ENCODE results near the gene DTNA. TPM values are rescaled to one million over a fixed set of nuclear protein-coding genes. Genes with fewer than 3 reads are reported as not detected.

The DTNA gene
- total RNA-seq, 1 experiment from 2014 or later = not detected

DNA sequence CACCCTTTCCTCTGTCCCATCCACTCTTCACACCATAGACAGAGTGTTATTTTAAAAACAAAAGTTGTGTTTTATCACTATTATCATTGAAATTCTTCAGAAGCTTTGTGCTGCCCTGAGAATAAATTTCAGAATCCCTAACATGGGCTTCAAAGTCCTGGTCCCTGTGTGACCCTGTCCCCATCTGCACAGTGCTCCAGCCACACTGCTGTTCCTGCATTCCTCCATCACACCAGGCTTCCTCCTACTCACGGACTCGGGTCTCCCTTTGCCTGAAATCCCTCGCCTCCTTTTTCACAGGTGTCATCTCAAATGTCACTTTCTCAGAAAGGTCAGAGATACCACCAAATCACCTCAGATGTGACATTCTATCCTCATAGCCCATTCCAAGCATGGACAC lies 8.2 kb upstream of the DTNA start:
- CTCF ChIA-PET = interaction anchor here (2.3 kb wide), 1 partner anchor 41 kb away, joined by 12 read pairs; no protein-coding TSS in a partner anchor
- H3K27ac Mint-ChIP-seq (ENCODE audit: low read depth, unreplicated experiment) = no peak overlapping the region
- intact Hi-C loops (cut with micrococcal nuclease) = no loop called here
- no peaks in the 10 kb centered on the region for H3K36me3 Mint-ChIP-seq (ENCODE audit: insufficient read depth, unreplicated experiment)
- POLR2A ChIA-PET = no interaction called here
- no peak overlapping the region for H3K4me3 Mint-ChIP-seq (ENCODE audit: unreplicated experiment)
- H3K9me3 Mint-ChIP-seq (ENCODE audit: unreplicated experiment) = no peaks in the 10 kb centered on the region
- TF ChIP-seq, protein P1, sequence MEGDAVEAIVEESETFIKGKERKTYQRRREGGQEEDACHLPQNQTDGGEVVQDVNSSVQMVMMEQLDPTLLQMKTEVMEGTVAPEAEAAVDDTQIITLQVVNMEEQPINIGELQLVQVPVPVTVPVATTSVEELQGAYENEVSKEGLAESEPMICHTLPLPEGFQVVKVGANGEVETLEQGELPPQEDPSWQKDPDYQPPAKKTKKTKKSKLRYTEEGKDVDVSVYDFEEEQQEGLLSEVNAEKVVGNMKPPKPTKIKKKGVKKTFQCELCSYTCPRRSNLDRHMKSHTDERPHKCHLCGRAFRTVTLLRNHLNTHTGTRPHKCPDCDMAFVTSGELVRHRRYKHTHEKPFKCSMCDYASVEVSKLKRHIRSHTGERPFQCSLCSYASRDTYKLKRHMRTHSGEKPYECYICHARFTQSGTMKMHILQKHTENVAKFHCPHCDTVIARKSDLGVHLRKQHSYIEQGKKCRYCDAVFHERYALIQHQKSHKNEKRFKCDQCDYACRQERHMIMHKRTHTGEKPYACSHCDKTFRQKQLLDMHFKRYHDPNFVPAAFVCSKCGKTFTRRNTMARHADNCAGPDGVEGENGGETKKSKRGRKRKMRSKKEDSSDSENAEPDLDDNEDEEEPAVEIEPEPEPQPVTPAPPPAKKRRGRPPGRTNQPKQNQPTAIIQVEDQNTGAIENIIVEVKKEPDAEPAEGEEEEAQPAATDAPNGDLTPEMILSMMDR (IDR thresholded peaks at IDR 0.05; ENCODE audit: unreplicated experiment) = no peak
- H3K4me1 Mint-ChIP-seq (ENCODE audit: insufficient read depth, unreplicated experiment) = peaks cover 10% of the 10 kb centered on the region
- DNase-seq (ENCODE audit: unreplicated experiment) = no peak
- no peaks in the 10 kb centered on the region for H3K27me3 Mint-ChIP-seq (ENCODE audit: insufficient read depth, unreplicated experiment)
- no TSS peak for BruUV-seq (replicated peaks)

DNA sequence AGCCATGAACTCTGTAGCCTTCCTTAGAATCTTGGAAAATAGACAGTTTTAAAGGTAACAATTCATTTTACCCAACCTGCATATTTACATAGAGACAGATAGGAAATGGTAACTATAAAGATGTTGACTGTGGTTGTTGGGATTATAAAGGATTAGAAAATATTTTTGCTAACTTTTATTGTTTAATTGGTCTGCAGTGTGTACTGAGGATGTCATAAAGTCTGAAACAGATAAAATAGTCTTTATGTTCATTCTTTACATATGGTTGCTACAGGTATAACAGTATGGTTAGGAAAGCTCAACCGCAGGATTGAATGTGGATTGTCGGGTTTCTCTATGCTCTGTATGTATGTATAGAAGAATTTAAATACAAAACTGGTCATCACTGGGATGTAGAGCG lies 7.3 kb upstream of the DTNA start:
- no TSS peak for BruUV-seq (replicated peaks)
- no peak overlapping the region for H3K27ac Mint-ChIP-seq (ENCODE audit: low read depth, unreplicated experiment)
- intact Hi-C loops (cut with micrococcal nuclease) = no loop called here

DNA sequence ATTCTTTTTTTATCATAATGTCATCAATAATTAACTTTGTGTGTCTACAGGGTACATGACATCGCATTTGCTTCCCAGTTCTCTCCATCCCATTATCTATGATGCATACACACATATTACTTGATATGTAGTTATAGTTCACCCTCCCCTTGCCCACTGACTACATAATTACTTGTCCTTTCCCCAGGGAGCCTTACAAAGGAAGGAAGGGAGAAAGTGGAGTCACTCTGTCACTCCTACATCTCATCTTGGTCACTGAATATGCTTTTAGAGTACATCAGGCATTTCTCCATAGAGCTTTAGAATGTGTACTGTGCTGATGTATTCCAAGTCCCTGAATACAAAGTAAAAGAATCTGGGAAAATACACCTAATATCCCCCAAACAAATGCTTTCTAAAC lies 6.0 kb upstream of the DTNA start:
- ChIA-PET POLR2A (no interaction called here), CTCF (interaction anchor here (1.8 kb wide), 1 partner anchor 42 kb away, joined by 7 read pairs; no protein-coding TSS in a partner anchor)
- Mint-ChIP-seq H3K36me3 (ENCODE audit: insufficient read depth, unreplicated experiment) (peaks cover 3% of the 10 kb centered on the region), H3K27ac (ENCODE audit: low read depth, unreplicated experiment) (no peak overlapping the region), H3K27me3 (ENCODE audit: insufficient read depth, unreplicated experiment) (no peaks in the 10 kb centered on the region), H3K4me1 (ENCODE audit: insufficient read depth, unreplicated experiment) (peaks cover 5% of the 10 kb centered on the region), H3K9me3 (ENCODE audit: unreplicated experiment) (no peaks in the 10 kb centered on the region), H3K4me3 (ENCODE audit: unreplicated experiment) (no peak overlapping the region)
- intact Hi-C loops (cut with micrococcal nuclease) = no loop called here
- TF ChIP-seq, protein P1 (IDR thresholded peaks at IDR 0.05; ENCODE audit: unreplicated experiment) = no peak
- no peak for DNase-seq (ENCODE audit: unreplicated experiment)
- BruUV-seq (replicated peaks) = no TSS peak

More for the DNA sequence above, 7.3 kb upstream of the DTNA start:
- DNase-seq (ENCODE audit: unreplicated experiment) = no peak
- POLR2A ChIA-PET = interaction anchor here (0.6 kb wide), 1 partner anchor 29 kb away, joined by 4 read pairs; no protein-coding TSS in a partner anchor
- CTCF ChIA-PET = no interaction called here
- Mint-ChIP-seq H3K4me3 (ENCODE audit: unreplicated experiment) (no peak overlapping the region), H3K4me1 (ENCODE audit: insufficient read depth, unreplicated experiment) (peaks cover 3% of the 10 kb centered on the region), H3K36me3 (ENCODE audit: insufficient read depth, unreplicated experiment) (no peaks in the 10 kb centered on the region), H3K27me3 (ENCODE audit: insufficient read depth, unreplicated experiment) (no peaks in the 10 kb centered on the region), H3K9me3 (ENCODE audit: unreplicated experiment) (no peaks in the 10 kb centered on the region)
- TF ChIP-seq, protein P1 (IDR thresholded peaks at IDR 0.05; ENCODE audit: unreplicated experiment) = no peak

DNA sequence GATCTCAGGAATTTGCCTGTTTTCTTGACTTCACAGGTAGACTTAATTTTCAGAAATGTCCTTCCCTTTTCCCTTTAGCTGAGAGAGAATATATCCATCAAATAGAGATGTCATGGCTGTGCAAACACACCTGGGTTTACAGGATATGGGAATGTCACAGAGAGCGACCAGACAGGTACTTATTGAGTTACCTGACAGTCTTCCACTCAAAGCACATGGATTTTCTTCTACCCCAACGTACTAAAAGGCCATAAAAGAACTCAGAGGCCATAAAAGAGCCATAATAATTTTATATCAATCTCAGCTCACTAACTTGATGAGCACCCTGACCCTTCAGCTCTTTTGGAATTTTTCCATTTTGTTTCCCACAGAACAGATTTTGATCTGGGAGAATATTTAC lies 5.3 kb upstream of the DTNA start:
- POLR2A ChIA-PET = no interaction called here
- Mint-ChIP-seq H3K27ac (ENCODE audit: low read depth, unreplicated experiment) (no peak overlapping the region), H3K36me3 (ENCODE audit: insufficient read depth, unreplicated experiment) (peaks cover 7% of the 10 kb centered on the region), H3K27me3 (ENCODE audit: insufficient read depth, unreplicated experiment) (no peaks in the 10 kb centered on the region), H3K9me3 (ENCODE audit: unreplicated experiment) (no peaks in the 10 kb centered on the region), H3K4me1 (ENCODE audit: insufficient read depth, unreplicated experiment) (peaks cover 11% of the 10 kb centered on the region), H3K4me3 (ENCODE audit: unreplicated experiment) (no peak overlapping the region)
- TF ChIP-seq, protein P1 (IDR thresholded peaks at IDR 0.05; ENCODE audit: unreplicated experiment) = no peak
- DNase-seq (ENCODE audit: unreplicated experiment) = no peak
- BruUV-seq (replicated peaks) = no TSS peak
- intact Hi-C loops (cut with micrococcal nuclease) = loop anchor here (5.0 kb wide), 3 partner anchors 43 to 103 kb away; no protein-coding TSS in a partner anchor
- CTCF ChIA-PET = interaction anchor here (0.7 to 1.8 kb wide), 2 partner anchors 43 to 45 kb away, joined by 3 to 7 read pairs; no protein-coding TSS in a partner anchor
